ENCODE results near the gene LRPAP1.

- TF ChIP-seq CTCF (IDR thresholded peaks at IDR 0.05 in 8 of 11, conservative IDR thresholded peaks at IDR 0.05 in 3 of 11) (no peak), POLR2AphosphoS5 (IDR thresholded peaks at IDR 0.05) (no peak), POLR2A (IDR thresholded peaks at IDR 0.05) (no peak)
These were observed 31.6 kb downstream of the LRPAP1 start for GRCh38 chr4:3500634-3501101.

Data from spleen (tissue), 7 donors.